H1 (cell line): ENCODE data around the gene ASXL3. TPM values are rescaled to one million over a fixed set of nuclear protein-coding genes. Genes with fewer than 3 reads are reported as not detected.

Source experiments
- CTCF ChIA-PET: fragments of 300-600 bp; sonication (Branson Sonifier 250); formaldehyde crosslinking; loops from one replicate; lab custom pipeline; 2021; ENCODE audit not compliant: partially characterized antibody; lab: Charles Lee
- POLR2A ChIA-PET: fragments of 300-600 bp; sonication (Branson Sonifier 250); formaldehyde crosslinking; loops from one replicate; lab custom pipeline; 2021; ENCODE audit warnings: inconsistent platforms; ENCODE audit not compliant: partially characterized antibody; lab: Charles Lee
- DNase-seq, 2 experiments: peaks; one replicate each; pipeline versions ENCODE4 v3.0.0 to v3.0.0-alpha.2; 2010 to 2022; ENCODE audit warnings: low spot score in 2 of 2, low read depth in 1 of 2, mixed read lengths in 1 of 2
- FAIRE-seq: peaks from 2 replicates; lab custom pipeline; 2011; peaks lifted over from hg19 to GRCh38; lab: Jason Lieb, UNC
- H2AFZ ChIP-seq: 2 replicates; pipeline ENCODE4 v1.8.1; 2012; ENCODE audit warnings: low read length, inconsistent platforms
- H2AK5ac ChIP-seq: 2 replicates; pipeline ENCODE4 v1.6.1; 2013; ENCODE audit warnings: low read depth, low read length
- H2BK120ac ChIP-seq: replicated peaks from 2 replicates; pipeline ENCODE3; 2013; ENCODE audit warnings: low read depth, low read length, inconsistent platforms
- H2BK12ac ChIP-seq: 2 replicates; pipeline ENCODE4 v1.6.1; 2013; ENCODE audit warnings: low read depth, low read length
- H2BK15ac ChIP-seq: 2 replicates; pipeline ENCODE4 v1.6.1; 2013; ENCODE audit warnings: low read length
- H2BK20ac ChIP-seq: 2 replicates; pipeline ENCODE4 v1.6.1; 2013; ENCODE audit warnings: low read length
- H2BK5ac ChIP-seq: 2 replicates; pipeline ENCODE4 v1.6.1; 2013; ENCODE audit warnings: low read depth, low read length
- H3K14ac ChIP-seq: 2 replicates; pipeline ENCODE4 v1.6.1; 2013; ENCODE audit warnings: inconsistent platforms; ENCODE audit not compliant: insufficient read length
- H3K18ac ChIP-seq: 2 replicates; pipeline ENCODE4 v1.6.1; 2013; ENCODE audit warnings: low read length; ENCODE audit errors: extremely low read depth
- H3K23ac ChIP-seq: 2 replicates; pipeline ENCODE4 v1.6.1; 2013; ENCODE audit warnings: inconsistent platforms; ENCODE audit not compliant: insufficient read length
- H3K23me2 ChIP-seq: 2 replicates; pipeline ENCODE4 v1.6.1; 2013; ENCODE audit warnings: low read depth, low read length
- H3K27ac ChIP-seq: 2 replicates; pipeline ENCODE4 v1.6.1; 2011; ENCODE audit warnings: low read depth, low read length, inconsistent platforms
- H3K27me3 ChIP-seq, 4 experiments: replicated peaks in 1 of 4; 1 replicate in 1 of 4; 2 replicates in 3 of 4; pipeline versions ENCODE4 v1.6.1 to v1.8.1; 2011 to 2013; ENCODE audit warnings: low read length in 3 of 4, mild to moderate bottlenecking in 3 of 4, inconsistent platforms in 2 of 4, mixed read lengths in 2 of 4, moderate library complexity in 1 of 4; ENCODE audit not compliant: control insufficient read depth in 3 of 4, insufficient read depth in 3 of 4; ENCODE audit errors: extremely low read depth in 1 of 4
- H3K36me3 ChIP-seq, 4 experiments: 2 replicates each; pipeline versions ENCODE4 v1.6.1 to v1.8.1; 2011 to 2013; ENCODE audit warnings: mild to moderate bottlenecking in 4 of 4, low read length in 3 of 4, moderate library complexity in 2 of 4, control low read depth in 1 of 4, inconsistent platforms in 1 of 4; ENCODE audit not compliant: insufficient read depth in 4 of 4, control insufficient read depth in 2 of 4
- H3K4ac ChIP-seq: replicated peaks from 2 replicates; pipeline ENCODE3; 2013; ENCODE audit warnings: low read length, low read depth, mixed read lengths, inconsistent platforms; ENCODE audit not compliant: insufficient read length
- H3K4me1 ChIP-seq, 4 experiments: replicated peaks in 1 of 4; 1 replicate in 1 of 4; 2 replicates in 3 of 4; pipeline versions ENCODE4 v1.6.1 to v1.8.1; 2011 to 2013; ENCODE audit warnings: low read length in 3 of 4, inconsistent platforms in 2 of 4, mixed read lengths in 1 of 4; ENCODE audit not compliant: insufficient read depth in 4 of 4, control insufficient read depth in 3 of 4
- H3K4me2 ChIP-seq, 2 experiments: 2 replicates each; pipeline versions ENCODE4 v1.6.1 to v1.8.1; 2011 to 2013; ENCODE audit warnings: low read depth in 2 of 2, low read length in 2 of 2, control low read depth in 1 of 2, inconsistent platforms in 1 of 2, mild to moderate bottlenecking in 1 of 2; ENCODE audit not compliant: insufficient read depth in 1 of 2
- H3K4me3 ChIP-seq, 4 experiments: fragments of 200-600, 300-600 bp in 1 of 4; sonication (generic), shearing (Covaris generic), sonication (Bioruptor Twin) in 1 of 4; 2 replicates each; pipeline versions ENCODE4 v1.5.1 to v1.8.1; 2011 to 2016; ENCODE audit warnings: low read length in 4 of 4, low read depth in 3 of 4, control low read depth in 2 of 4, inconsistent platforms in 2 of 4, mild to moderate bottlenecking in 2 of 4, mixed read lengths in 1 of 4, moderate library complexity in 1 of 4; ENCODE audit not compliant: insufficient read depth in 2 of 4; ENCODE audit errors: extremely low read depth in 1 of 4
- H3K56ac ChIP-seq: replicated peaks from 2 replicates; pipeline ENCODE3; 2013; ENCODE audit warnings: low read depth, mild to moderate bottlenecking, mixed read lengths, low read length, inconsistent platforms; ENCODE audit not compliant: insufficient read length
- H3K79me1 ChIP-seq: 2 replicates; pipeline ENCODE4 v1.6.1; 2013; ENCODE audit warnings: low read depth, low read length, control low read depth
- H3K79me2 ChIP-seq, 2 experiments: 2 replicates each; pipeline versions ENCODE4 v1.6.1 to v1.8.1; 2012 to 2013; ENCODE audit warnings: low read length in 2 of 2, mild to moderate bottlenecking in 2 of 2, inconsistent platforms in 1 of 2; ENCODE audit not compliant: insufficient read depth in 2 of 2, control insufficient read depth in 1 of 2
- H3K9ac ChIP-seq, 4 experiments: replicated peaks in 1 of 4; 1 replicate in 1 of 4; 2 replicates in 3 of 4; pipeline versions ENCODE4 v1.6.1 to v1.8.1; 2011 to 2013; ENCODE audit warnings: low read depth in 3 of 4, low read length in 3 of 4, control low read depth in 2 of 4, mild to moderate bottlenecking in 2 of 4, moderate library complexity in 2 of 4, inconsistent platforms in 1 of 4; ENCODE audit errors: extremely low read depth in 1 of 4
- H3K9me3 ChIP-seq, 2 experiments: 2 replicates each; pipeline versions ENCODE4 v1.6.1 to v1.8.1; 2012 to 2013; ENCODE audit warnings: mild to moderate bottlenecking in 2 of 2, moderate library complexity in 2 of 2, control low read depth in 1 of 2, inconsistent platforms in 1 of 2, low read depth in 1 of 2, low read length in 1 of 2, mixed read lengths in 1 of 2; ENCODE audit not compliant: insufficient read depth in 2 of 2
- H4K20me1 ChIP-seq, 2 experiments: replicated peaks in 1 of 2; 2 replicates each; pipeline versions ENCODE3 to v1.8.1; 2011 to 2013; ENCODE audit warnings: inconsistent platforms in 2 of 2, low read length in 2 of 2, mild to moderate bottlenecking in 1 of 2; ENCODE audit not compliant: insufficient read depth in 2 of 2, control insufficient read depth in 1 of 2
- H4K5ac ChIP-seq: 2 replicates; pipeline ENCODE4 v1.6.1; 2013; ENCODE audit warnings: low read length, low read depth, mixed read lengths, inconsistent platforms; ENCODE audit not compliant: insufficient read length
- H4K8ac ChIP-seq: 2 replicates; pipeline ENCODE4 v1.8.0; 2013; ENCODE audit warnings: mild to moderate bottlenecking, moderate library complexity, low read length, inconsistent platforms; ENCODE audit not compliant: insufficient read depth; ENCODE audit errors: extremely low read depth
- H4K91ac ChIP-seq: replicated peaks from 2 replicates; pipeline ENCODE3; 2013; ENCODE audit warnings: low read length, mixed read lengths, inconsistent platforms; ENCODE audit not compliant: insufficient read length
- ASH2L ChIP-seq: fragments of 200-600, 300-600 bp; sonication (generic); IDR thresholded peaks from one replicate; pipeline ENCODE4 v1.7.1; 2017; ENCODE audit warnings: low read length
- CTBP2 ChIP-seq: IDR thresholded peaks from 2 replicates; pipeline ENCODE4 v1.7.0; 2011; ENCODE audit warnings: borderline replicate concordance, mild to moderate bottlenecking, moderate library complexity, mixed read lengths, low read length; ENCODE audit not compliant: insufficient read depth, insufficient read length
- JUND ChIP-seq: IDR thresholded peaks from 2 replicates; pipeline ENCODE4 v1.6.1; 2011; ENCODE audit warnings: mild to moderate bottlenecking, improper control_type of control experiment, low read length
- SIN3A ChIP-seq, 2 experiments: IDR thresholded peaks in 1 of 2; conservative IDR thresholded peaks in 1 of 2; 2 replicates each; pipeline ENCODE4 v1.6.1; 2011 to 2012; ENCODE audit warnings: low read length in 2 of 2, improper control_type of control experiment in 1 of 2, low read depth in 1 of 2, mild to moderate bottlenecking in 1 of 2
- USF2 ChIP-seq: IDR thresholded peaks from 2 replicates; pipeline ENCODE4 v1.6.1; 2011; ENCODE audit warnings: low read length, improper control_type of control experiment
- WGBS, 2 experiments: shearing (Covaris generic) in 1 of 2; methylation state at CpG; one replicate each; pipeline versions ENCODE4 v1.1.6 to v1.1.7; 2013 to 2015; ENCODE audit warnings: low lambda C conversion rate in 2 of 2, mixed read lengths in 2 of 2, inconsistent platforms in 1 of 2, low coverage in 1 of 2, missing lambda C conversion rate in 1 of 2; ENCODE audit not compliant: insufficient replicate concordance in 2 of 2, insufficient coverage in 1 of 2, insufficient read length in 1 of 2; ENCODE audit errors: extremely low coverage in 1 of 2, missing lambda C conversion rate in 1 of 2; 5-methylcytosine and 5-hydroxymethylcytosine counted together
- polyA plus RNA-seq, 7 experiments: library from polyadenylated mRNA; depleted of rRNA in 3 of 7; stranded (reverse) in 5 of 7; unstranded in 2 of 7; fragments of >200 nt in 5 of 7; fragments of 200-250 nt in 2 of 7; gene quantifications; 1 replicate in 5 of 7; 2 replicates in 1 of 7; 4 replicates in 1 of 7; pipeline versions ENCODE4 v1.2.1 to v1.2.3, GENCODE V29; 2011 to 2013; ENCODE audit warnings: missing spikeins in 2 of 7, mixed read lengths in 2 of 7
- total RNA-seq: library from RNA; stranded (reverse); fragmentation: NEBNext Ultra II Directional; extraction: Animal tissue kit (Norgen Biotek cat#: 25700); gene quantifications from 2 replicates; pipeline ENCODE4 v1.2.1, GENCODE V29; 2021

ASXL3 gene
- total and polyA plus RNA-seq, 2 of the 8 experiments (the other 6 are each of a cell fraction or from before 2014, with no cell fraction given) = 0.08 to 1.3 TPM

GRCh38 chr18:33720133-33720532 lies 142.1 kb downstream of the ASXL3 start:
- Histone ChIP-seq H3K23me2 (no peaks in the 10 kb centered on the region), H3K23ac (no peak overlapping the region), H3K79me2 (no peaks in the 10 kb centered on the region), H3K27ac (no peak overlapping the region), H3K56ac (no peak overlapping the region), H4K20me1 (no peaks in the 10 kb centered on the region), H2AK5ac (no peak overlapping the region), H3K14ac (no peak overlapping the region), H4K5ac (no peak overlapping the region), H3K36me3 (no peaks in the 10 kb centered on the region), H3K4ac (no peak overlapping the region), H2BK5ac (no peak overlapping the region), H2BK20ac (no peak overlapping the region), H3K27me3 (no peaks in the 10 kb centered on the region), H3K18ac (no peak overlapping the region), H4K8ac (no peak overlapping the region), H3K4me3 (no peak overlapping the region), H3K9ac (no peak overlapping the region), H4K91ac (no peak overlapping the region), H2AFZ (no peak overlapping the region), H3K4me1 (no peaks in the 10 kb centered on the region), H2BK120ac (no peak overlapping the region), H2BK15ac (no peak overlapping the region), H3K79me1 (no peaks in the 10 kb centered on the region), H3K9me3 (no peaks in the 10 kb centered on the region), H3K4me2 (no peak overlapping the region), H2BK12ac (no peak overlapping the region)
- no peak for FAIRE-seq
- ChIA-PET CTCF (interaction anchor here (1.1 kb wide), 1 partner anchor 25 kb away, joined by 3 read pairs; no protein-coding TSS in a partner anchor), POLR2A (no interaction called here)
- DNase-seq = no peak
- TF ChIP-seq SIN3A (conservative IDR thresholded peaks at IDR 0.05 in 1 of 2, IDR thresholded peaks at IDR 0.05 in 1 of 2; ENCODE audit: low read depth in 1 of 2, low read length in 2 of 2) = no peak
- TF ChIP-seq USF2 = no peak
- no peak for TF ChIP-seq CTBP2
- no peak for TF ChIP-seq ASH2L
- no peak for TF ChIP-seq JUND
- 84% methylated on average over 2 of the region's 2 CpGs; no CpG with 5 or more reads in 1 of the 2 experiments for WGBS, 2 experiments
